GM12892 (cell line): Measurements from ENCODE around the gene UBTD1.

Source experiments
- POLR2A ChIP-seq: IDR thresholded peaks from 2 replicates; pipeline ENCODE4 v1.6.1; 2011; ENCODE audit warnings: low read depth, low read length, control low read depth
- POLR2AphosphoS5 ChIP-seq: IDR thresholded peaks from 2 replicates; pipeline ENCODE4 v1.6.1; 2011; ENCODE audit warnings: low read depth, low read length, control low read depth

DNA sequence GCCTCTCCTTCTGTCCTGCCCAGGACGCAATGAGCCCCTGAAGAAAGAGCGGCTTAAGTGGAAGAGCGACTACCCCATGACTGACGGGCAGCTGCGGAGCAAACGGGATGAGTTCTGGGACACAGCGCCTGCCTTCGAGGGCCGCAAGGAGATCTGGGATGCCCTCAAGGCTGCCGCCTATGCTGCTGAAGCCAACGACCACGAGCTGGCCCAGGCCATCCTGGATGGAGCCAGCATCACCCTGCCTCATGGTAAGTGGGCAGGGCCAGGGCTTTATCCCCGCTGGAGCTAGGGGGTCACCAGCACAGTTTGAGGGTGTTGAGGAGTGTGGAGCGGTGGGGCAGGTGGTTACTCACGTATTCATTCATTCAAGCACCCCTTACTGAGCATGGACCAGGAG, 69.2 kb downstream of the UBTD1 start:
- no peak for TF ChIP-seq POLR2AphosphoS5
- TF ChIP-seq POLR2A: no peak
